Measurements from ENCODE around the gene ARPC4.

GRCh38 chr3:9838856-9839255 lies 46.0 kb downstream of the ARPC4 start:
- no peak for TF ChIP-seq EP300 (IDR thresholded peaks at IDR 0.05)
- TF ChIP-seq CTCF (IDR thresholded peaks at IDR 0.05): no peak
- TF ChIP-seq POLR2A (IDR thresholded peaks at IDR 0.05): no peak
